ENCODE data around the gene RBPJL. TPM values are rescaled to one million over a fixed set of nuclear protein-coding genes. Genes with fewer than 3 reads are reported as not detected.

Gene RBPJL
- total and polyA plus RNA-seq, 2 of the 13 experiments (the other 11 are each of a cell fraction or from before 2014, with no cell fraction given) = not detected

DNA sequence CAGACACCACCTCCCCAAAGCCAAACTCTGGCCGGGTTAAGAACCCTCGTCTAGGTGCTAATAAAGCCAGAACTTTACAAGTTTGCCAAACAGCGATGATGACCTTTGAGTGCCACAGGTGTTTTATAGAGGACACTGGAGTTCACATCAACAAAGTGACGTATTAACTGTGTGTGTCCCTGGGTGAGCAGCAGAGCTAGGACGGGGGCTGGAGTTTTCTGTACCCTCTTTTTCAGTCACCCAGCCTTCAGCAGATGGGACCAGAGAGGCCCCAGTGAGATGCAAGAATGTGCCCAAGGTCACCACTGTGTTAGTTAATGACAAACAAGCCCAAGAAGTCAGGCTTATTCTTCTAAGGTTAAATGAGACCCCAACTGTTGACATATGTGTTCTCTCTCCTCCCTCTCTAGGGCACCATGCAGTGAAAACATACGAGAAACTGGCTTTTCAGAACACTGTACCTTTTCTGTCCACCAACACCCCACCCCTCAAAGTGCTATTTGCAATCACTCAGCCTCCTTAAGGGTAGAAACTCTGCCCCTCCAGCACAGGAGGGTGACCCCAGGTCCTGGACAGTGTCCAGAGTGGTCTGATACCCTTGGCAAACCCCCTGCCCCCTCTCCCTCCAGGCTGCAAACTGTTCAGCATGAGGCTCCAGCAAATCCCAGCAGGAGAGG, 36.4 kb downstream of the RBPJL start (continued):
- no peak; the same call in 1 of the 2 replicates for TF ChIP-seq ARID5B (CRISPR knock-in tag; IDR thresholded peaks at IDR 0.05)
- no peak for TF ChIP-seq PHF8 (CRISPR knock-in tag; IDR thresholded peaks at IDR 0.05)
- TF ChIP-seq KDM5A (IDR thresholded peaks at IDR 0.05; ENCODE audit: borderline replicate concordance, low read length) = no peak
- TF ChIP-seq ZFP37 (CRISPR knock-in tag; IDR thresholded peaks at IDR 0.05; ENCODE audit: borderline replicate concordance) = no peak
- no peak for TF ChIP-seq CAMTA2 (CRISPR knock-in tag; IDR thresholded peaks at IDR 0.05; ENCODE audit: borderline replicate concordance)
- TF ChIP-seq TAF1 (CRISPR knock-in tag; IDR thresholded peaks at IDR 0.05) = no peak
- 0 out of 2 replicates have a peak, but pooled peaks have one; percentile 41 for TF ChIP-seq ZNF782 (CRISPR knock-in tag; IDR thresholded peaks at IDR 0.05; ENCODE audit: borderline replicate concordance)
- TF ChIP-seq, protein P1, sequence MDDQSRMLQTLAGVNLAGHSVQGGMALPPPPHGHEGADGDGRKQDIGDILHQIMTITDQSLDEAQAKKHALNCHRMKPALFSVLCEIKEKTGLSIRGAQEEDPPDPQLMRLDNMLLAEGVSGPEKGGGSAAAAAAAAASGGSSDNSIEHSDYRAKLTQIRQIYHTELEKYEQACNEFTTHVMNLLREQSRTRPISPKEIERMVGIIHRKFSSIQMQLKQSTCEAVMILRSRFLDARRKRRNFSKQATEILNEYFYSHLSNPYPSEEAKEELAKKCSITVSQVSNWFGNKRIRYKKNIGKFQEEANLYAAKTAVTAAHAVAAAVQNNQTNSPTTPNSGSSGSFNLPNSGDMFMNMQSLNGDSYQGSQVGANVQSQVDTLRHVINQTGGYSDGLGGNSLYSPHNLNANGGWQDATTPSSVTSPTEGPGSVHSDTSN (CRISPR knock-in tag; IDR thresholded peaks at IDR 0.05; ENCODE audit: borderline replicate concordance) = no peak
- no peak for TF ChIP-seq SMAD9 (CRISPR knock-in tag; IDR thresholded peaks at IDR 0.05)
- TF ChIP-seq ZNF101 (CRISPR knock-in tag; IDR thresholded peaks at IDR 0.05; ENCODE audit: borderline replicate concordance, low read depth) = no peak
- TF ChIP-seq, protein P2, sequence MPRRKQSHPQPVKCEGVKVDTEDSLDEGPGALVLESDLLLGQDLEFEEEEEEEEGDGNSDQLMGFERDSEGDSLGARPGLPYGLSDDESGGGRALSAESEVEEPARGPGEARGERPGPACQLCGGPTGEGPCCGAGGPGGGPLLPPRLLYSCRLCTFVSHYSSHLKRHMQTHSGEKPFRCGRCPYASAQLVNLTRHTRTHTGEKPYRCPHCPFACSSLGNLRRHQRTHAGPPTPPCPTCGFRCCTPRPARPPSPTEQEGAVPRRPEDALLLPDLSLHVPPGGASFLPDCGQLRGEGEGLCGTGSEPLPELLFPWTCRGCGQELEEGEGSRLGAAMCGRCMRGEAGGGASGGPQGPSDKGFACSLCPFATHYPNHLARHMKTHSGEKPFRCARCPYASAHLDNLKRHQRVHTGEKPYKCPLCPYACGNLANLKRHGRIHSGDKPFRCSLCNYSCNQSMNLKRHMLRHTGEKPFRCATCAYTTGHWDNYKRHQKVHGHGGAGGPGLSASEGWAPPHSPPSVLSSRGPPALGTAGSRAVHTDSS (CRISPR knock-in tag; conservative IDR thresholded peaks at IDR 0.05) = 0 out of 2 replicates have a peak, but pooled peaks have one; percentile 47
- TF ChIP-seq KDM4B (CRISPR knock-in tag; IDR thresholded peaks at IDR 0.05) = no peak
- TF ChIP-seq MYNN (CRISPR knock-in tag; IDR thresholded peaks at IDR 0.05; ENCODE audit: low read depth) = no peak
- TF ChIP-seq ZNF615 (CRISPR knock-in tag; IDR thresholded peaks at IDR 0.05; ENCODE audit: borderline replicate concordance) = no peak
- TF ChIP-seq, protein P3, sequence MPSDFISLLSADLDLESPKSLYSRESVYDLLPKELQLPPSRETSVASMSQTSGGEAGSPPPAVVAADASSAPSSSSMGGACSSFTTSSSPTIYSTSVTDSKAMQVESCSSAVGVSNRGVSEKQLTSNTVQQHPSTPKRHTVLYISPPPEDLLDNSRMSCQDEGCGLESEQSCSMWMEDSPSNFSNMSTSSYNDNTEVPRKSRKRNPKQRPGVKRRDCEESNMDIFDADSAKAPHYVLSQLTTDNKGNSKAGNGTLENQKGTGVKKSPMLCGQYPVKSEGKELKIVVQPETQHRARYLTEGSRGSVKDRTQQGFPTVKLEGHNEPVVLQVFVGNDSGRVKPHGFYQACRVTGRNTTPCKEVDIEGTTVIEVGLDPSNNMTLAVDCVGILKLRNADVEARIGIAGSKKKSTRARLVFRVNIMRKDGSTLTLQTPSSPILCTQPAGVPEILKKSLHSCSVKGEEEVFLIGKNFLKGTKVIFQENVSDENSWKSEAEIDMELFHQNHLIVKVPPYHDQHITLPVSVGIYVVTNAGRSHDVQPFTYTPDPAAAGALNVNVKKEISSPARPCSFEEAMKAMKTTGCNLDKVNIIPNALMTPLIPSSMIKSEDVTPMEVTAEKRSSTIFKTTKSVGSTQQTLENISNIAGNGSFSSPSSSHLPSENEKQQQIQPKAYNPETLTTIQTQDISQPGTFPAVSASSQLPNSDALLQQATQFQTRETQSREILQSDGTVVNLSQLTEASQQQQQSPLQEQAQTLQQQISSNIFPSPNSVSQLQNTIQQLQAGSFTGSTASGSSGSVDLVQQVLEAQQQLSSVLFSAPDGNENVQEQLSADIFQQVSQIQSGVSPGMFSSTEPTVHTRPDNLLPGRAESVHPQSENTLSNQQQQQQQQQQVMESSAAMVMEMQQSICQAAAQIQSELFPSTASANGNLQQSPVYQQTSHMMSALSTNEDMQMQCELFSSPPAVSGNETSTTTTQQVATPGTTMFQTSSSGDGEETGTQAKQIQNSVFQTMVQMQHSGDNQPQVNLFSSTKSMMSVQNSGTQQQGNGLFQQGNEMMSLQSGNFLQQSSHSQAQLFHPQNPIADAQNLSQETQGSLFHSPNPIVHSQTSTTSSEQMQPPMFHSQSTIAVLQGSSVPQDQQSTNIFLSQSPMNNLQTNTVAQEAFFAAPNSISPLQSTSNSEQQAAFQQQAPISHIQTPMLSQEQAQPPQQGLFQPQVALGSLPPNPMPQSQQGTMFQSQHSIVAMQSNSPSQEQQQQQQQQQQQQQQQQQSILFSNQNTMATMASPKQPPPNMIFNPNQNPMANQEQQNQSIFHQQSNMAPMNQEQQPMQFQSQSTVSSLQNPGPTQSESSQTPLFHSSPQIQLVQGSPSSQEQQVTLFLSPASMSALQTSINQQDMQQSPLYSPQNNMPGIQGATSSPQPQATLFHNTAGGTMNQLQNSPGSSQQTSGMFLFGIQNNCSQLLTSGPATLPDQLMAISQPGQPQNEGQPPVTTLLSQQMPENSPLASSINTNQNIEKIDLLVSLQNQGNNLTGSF (CRISPR knock-in tag; IDR thresholded peaks at IDR 0.05) = no peak
- no peak for TF ChIP-seq ZNF543 (CRISPR knock-in tag; IDR thresholded peaks at IDR 0.05)
- TF ChIP-seq ZNF772 (CRISPR knock-in tag; IDR thresholded peaks at IDR 0.05) = no peak
- TF ChIP-seq ZNF468 (CRISPR knock-in tag; IDR thresholded peaks at IDR 0.05) = no peak

Measured in HepG2 (cell line).